ENCODE data around the gene BMP8A. TPM values are rescaled to one million over a fixed set of nuclear protein-coding genes. Genes with fewer than 3 reads are reported as not detected.

Gene BMP8A
- total RNA-seq, 1 donor from 2014 or later, result not detected

DNA sequence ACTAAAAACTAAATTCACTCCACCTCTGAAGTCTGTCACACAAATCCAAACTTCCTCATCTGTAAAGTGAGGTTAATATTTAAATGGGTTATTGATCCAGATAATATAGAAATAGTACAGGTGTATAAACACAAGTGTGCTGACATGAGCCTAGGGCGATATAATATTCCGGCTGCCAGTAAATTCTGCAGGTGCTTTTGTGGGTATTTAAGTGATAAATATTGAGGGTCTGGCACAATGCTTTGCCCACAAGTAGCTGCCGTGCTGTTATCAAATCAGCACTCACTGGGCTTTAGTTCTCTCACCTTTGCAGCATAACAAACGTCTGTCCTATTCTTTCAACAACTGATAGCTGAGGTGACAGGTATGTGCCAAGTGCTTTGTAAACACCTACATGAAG, 77.6 kb downstream of the BMP8A start:
- peaks cover 22% of the 10 kb centered on the region for H3K4me1 Mint-ChIP-seq

GRCh38 chr1:39570477-39571177, 79.2 kb downstream of the BMP8A start:
- no peak overlapping the region for H3K4me3 ChIP-seq
- Mint-ChIP-seq H3K36me3 (peaks cover 66% of the 10 kb centered on the region), H3K4me1 (peaks cover 38% of the 10 kb centered on the region), H3K4me3 (no peak overlapping the region), H3K27ac (no peak overlapping the region), H3K9me3 (no peaks in the 10 kb centered on the region), H3K27me3 (ENCODE audit: insufficient read depth, low read depth) (peaks cover 3% of the 10 kb centered on the region)
- H3K4me1 ChIP-seq, result peaks cover 20% of the 10 kb centered on the region
- H4K20me1 ChIP-seq (ENCODE audit: low read depth), result peaks cover 77% of the 10 kb centered on the region
- no peak for DNase-seq (ENCODE audit: low spot score)
- peaks cover 61% of the 10 kb centered on the region for H3K79me2 ChIP-seq (ENCODE audit: low read depth)
- no peak overlapping the region for H2AFZ ChIP-seq (replicated peaks)
- no peak overlapping the region for H3K27ac ChIP-seq
- no peaks in the 10 kb centered on the region for H3K27me3 ChIP-seq
- H3F3A ChIP-seq (ENCODE audit: low read depth), result no peaks in the 10 kb centered on the region
- TF ChIP-seq EZH2 (IDR thresholded peaks at IDR 0.05), result no peak
- TF ChIP-seq EZH2phosphoT487 (IDR thresholded peaks at IDR 0.05), result no peak
- no peak for TF ChIP-seq CTCF (IDR thresholded peaks at IDR 0.05)
- H3K9ac ChIP-seq, result no peak overlapping the region
- H3K36me3 ChIP-seq, result peaks cover 27% of the 10 kb centered on the region
- H3K4me2 ChIP-seq, result no peak overlapping the region
- no peaks in the 10 kb centered on the region for H3K9me3 ChIP-seq (ENCODE audit: low read depth)

More for the DNA sequence above, 77.6 kb downstream of the BMP8A start:
- H3K9ac ChIP-seq, result no peak overlapping the region
- no peak overlapping the region for H3K27ac ChIP-seq
- peaks cover 36% of the 10 kb centered on the region for H3K36me3 ChIP-seq
- H3F3A ChIP-seq (ENCODE audit: low read depth), result no peaks in the 10 kb centered on the region
- no peak overlapping the region for H3K4me3 Mint-ChIP-seq
- TF ChIP-seq EZH2phosphoT487 (IDR thresholded peaks at IDR 0.05), result no peak
- TF ChIP-seq CTCF (IDR thresholded peaks at IDR 0.05), result no peak
- no peak for TF ChIP-seq EZH2 (IDR thresholded peaks at IDR 0.05)
- H3K27me3 Mint-ChIP-seq (ENCODE audit: insufficient read depth, low read depth), result no peaks in the 10 kb centered on the region
- peaks cover 60% of the 10 kb centered on the region for H3K36me3 Mint-ChIP-seq
- H3K79me2 ChIP-seq (ENCODE audit: low read depth), result peaks cover 45% of the 10 kb centered on the region
- no peak for DNase-seq (ENCODE audit: low spot score)
- H3K9me3 ChIP-seq (ENCODE audit: low read depth), result no peaks in the 10 kb centered on the region
- H3K27me3 ChIP-seq, result no peaks in the 10 kb centered on the region
- H2AFZ ChIP-seq (replicated peaks), result no peak overlapping the region
- H3K27ac Mint-ChIP-seq, result no peak overlapping the region
- no peak overlapping the region for H3K4me2 ChIP-seq
- peaks cover 71% of the 10 kb centered on the region for H4K20me1 ChIP-seq (ENCODE audit: low read depth)
- no peak overlapping the region for H3K4me3 ChIP-seq
- H3K4me1 ChIP-seq, result peaks cover 8% of the 10 kb centered on the region
- H3K9me3 Mint-ChIP-seq, result no peaks in the 10 kb centered on the region

DNA sequence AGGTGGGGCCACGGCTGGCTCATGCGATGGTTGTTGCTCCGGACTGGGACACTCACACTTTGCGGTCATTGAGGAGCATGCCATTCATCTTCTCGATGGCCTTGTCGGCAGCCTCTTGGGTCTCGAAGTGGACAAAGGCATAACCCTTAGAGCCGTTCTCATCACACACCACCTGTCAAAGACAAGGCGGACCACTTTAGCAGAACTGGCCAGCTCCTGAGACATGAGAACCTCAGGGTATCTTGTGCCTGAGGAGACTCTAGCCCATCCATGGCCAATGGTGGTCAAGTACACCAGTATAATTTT, 79.7 kb downstream of the BMP8A start:
- TF ChIP-seq EZH2 (IDR thresholded peaks at IDR 0.05), result no peak
- TF ChIP-seq EZH2phosphoT487 (IDR thresholded peaks at IDR 0.05), result no peak
- no peak for TF ChIP-seq CTCF (IDR thresholded peaks at IDR 0.05)
- Mint-ChIP-seq H3K4me3 (no peak overlapping the region), H3K36me3 (peaks cover 64% of the 10 kb centered on the region), H3K9me3 (no peaks in the 10 kb centered on the region), H3K4me1 (peaks cover 38% of the 10 kb centered on the region), H3K27ac (no peak overlapping the region), H3K27me3 (ENCODE audit: insufficient read depth, low read depth) (peaks cover 3% of the 10 kb centered on the region)
- H3K4me2 ChIP-seq, result no peak overlapping the region
- no peak overlapping the region for H2AFZ ChIP-seq (replicated peaks)
- no peak overlapping the region for H3K4me3 ChIP-seq
- H3K27ac ChIP-seq, result no peak overlapping the region
- peaks cover 22% of the 10 kb centered on the region for H3K36me3 ChIP-seq
- H3K27me3 ChIP-seq, result no peaks in the 10 kb centered on the region
- H3K9me3 ChIP-seq (ENCODE audit: low read depth), result no peaks in the 10 kb centered on the region
- H3K9ac ChIP-seq, result no peak overlapping the region
- peaks cover 62% of the 10 kb centered on the region for H3K79me2 ChIP-seq (ENCODE audit: low read depth)
- H3K4me1 ChIP-seq, result peaks cover 20% of the 10 kb centered on the region
- H4K20me1 ChIP-seq (ENCODE audit: low read depth), result peaks cover 78% of the 10 kb centered on the region
- no peaks in the 10 kb centered on the region for H3F3A ChIP-seq (ENCODE audit: low read depth)
- no peak for DNase-seq (ENCODE audit: low spot score)
